ENCODE data around the gene PKD2L1.
"Not testable (repeated sequence)": the region's sequence is repeated elsewhere in the genome, so short reads cannot be mapped to it uniquely, and the experiment has no call there.

The PKD2L1 gene

GRCh38 chr10:100333661-100334440, 3.8 kb upstream of the PKD2L1 start:
- peak; percentile 32 to 49 (median 43) for DNase-seq

GRCh38 chr10:100333106-100333505, 3.1 kb upstream of the PKD2L1 start:
- no peak for DNase-seq

- DNase-seq: no peak
Measured at GRCh38 chr10:100328198-100328597, 1.8 kb downstream of the PKD2L1 start.

DNA sequence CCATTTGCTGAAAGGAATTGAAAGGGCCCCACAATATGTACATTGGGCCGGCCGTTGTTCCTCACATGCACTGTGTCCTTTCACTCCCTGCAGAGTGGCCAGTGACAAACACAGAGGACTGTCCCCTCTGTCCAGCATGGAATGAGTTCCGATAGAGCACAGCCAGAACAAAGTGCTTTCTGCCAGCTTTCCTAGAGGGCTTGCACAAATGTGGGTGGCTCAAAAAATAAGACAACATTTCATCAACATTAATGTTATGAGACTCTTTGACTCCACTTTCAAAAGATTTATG, 2.4 kb downstream of the PKD2L1 start:
- no peak for DNase-seq

- peak; percentile 81 to 87 (median 85) for DNase-seq
Measured at GRCh38 chr10:100327007-100327717, 2.9 kb downstream of the PKD2L1 start.

GRCh38 chr10:100325158-100325557, 4.9 kb downstream of the PKD2L1 start:
- no peak for DNase-seq

DNA sequence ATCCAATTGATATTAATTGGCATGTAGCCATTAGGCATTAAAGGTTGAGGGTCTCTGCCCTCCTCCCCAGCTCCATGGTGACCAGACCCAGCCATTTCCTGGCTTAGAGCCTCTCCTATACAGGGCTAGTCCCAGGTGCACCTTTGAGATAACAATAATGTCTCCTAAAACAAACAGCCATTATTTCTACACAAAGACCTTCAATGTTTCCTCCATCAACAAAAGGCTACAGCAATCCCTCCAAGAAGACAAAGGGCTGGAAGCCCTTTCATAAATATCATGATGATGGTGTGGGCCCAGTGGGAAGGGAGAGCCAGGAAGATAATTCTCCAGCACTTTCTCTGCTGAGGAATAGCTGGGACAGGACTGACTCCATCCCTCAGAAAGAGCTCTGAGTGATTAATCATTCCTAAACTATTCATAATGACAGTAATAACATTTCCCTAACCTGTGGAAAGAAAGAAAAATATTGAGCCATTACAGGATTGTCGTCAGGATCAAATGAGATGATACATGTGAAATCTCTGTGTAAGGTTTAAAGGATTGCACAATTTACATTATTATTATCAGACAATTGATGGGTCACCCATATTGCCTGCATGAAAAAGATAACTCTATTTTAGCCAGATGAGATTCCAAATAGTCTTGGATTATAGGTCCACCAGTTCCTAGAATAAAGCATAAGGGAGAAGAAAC, 10.2 kb downstream of the PKD2L1 start:
- DNase-seq: no peak

DNA sequence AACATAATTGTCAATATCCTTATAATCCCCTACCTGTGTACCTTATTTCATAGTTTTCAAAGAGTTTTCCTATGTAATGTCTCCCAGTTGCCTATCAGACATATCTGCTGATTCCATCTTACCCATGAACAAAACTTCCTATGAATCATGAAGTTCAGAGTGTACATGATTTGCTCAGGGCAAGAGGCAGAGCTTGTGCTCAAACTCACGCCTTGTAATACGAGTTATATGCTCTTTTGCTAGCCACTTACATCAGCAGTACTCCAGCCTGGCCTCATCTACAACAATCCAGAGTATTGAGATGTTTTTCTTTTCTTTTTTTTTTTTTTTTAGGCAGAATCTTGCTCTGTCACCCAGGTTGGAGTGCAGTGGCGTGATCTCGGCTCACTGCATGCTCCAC, 11.8 kb downstream of the PKD2L1 start:
- DNase-seq: no peak

- DNase-seq: no peak
Measured at GRCh38 chr10:100315615-100316014, 14.4 kb downstream of the PKD2L1 start.

DNA sequence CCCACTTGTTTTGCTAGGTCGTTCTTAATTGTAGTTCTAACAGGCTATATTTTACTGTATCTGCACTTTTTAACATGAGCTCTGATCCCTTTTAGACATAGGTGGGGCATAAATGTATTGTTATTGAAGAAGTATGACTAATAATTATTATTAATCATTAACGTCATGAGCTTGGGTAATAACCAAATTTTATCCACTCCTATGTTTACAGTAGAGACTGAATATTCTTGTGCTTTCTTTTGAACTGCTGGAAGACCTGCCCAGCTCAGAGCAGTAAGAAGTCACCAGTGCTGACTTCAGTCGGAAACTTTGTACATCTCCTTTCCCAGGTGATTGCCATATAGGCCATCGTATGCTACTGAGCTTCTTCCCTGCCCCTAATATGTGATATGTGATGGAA, 18.7 kb downstream of the PKD2L1 start:
- DNase-seq: no peak

GRCh38 chr10:100307684-100308083, 22.3 kb downstream of the PKD2L1 start:
- peak; percentile 75 to 81 (median 77) for DNase-seq

- no peak for DNase-seq
Measured at GRCh38 chr10:100306861-100307260, 23.2 kb downstream of the PKD2L1 start.

- no peak for DNase-seq
Measured at GRCh38 chr10:100304414-100304813, 25.6 kb downstream of the PKD2L1 start.

GRCh38 chr10:100303724-100304319, 26.2 kb downstream of the PKD2L1 start:
- peak; percentile 43 to 62 (median 52) for DNase-seq

GRCh38 chr10:100301123-100301522, 28.9 kb downstream of the PKD2L1 start:
- DNase-seq: not testable (repeated sequence)

- no peak for DNase-seq
Measured at GRCh38 chr10:100297242-100297641, 32.8 kb downstream of the PKD2L1 start.

- DNase-seq: no peak
Measured at GRCh38 chr10:100293066-100293465, 37.0 kb downstream of the PKD2L1 start.

- DNase-seq: peak; percentile 59 to 62 (median 59)
Measured at GRCh38 chr10:100292300-100292699, 37.7 kb downstream of the PKD2L1 start.

DNA sequence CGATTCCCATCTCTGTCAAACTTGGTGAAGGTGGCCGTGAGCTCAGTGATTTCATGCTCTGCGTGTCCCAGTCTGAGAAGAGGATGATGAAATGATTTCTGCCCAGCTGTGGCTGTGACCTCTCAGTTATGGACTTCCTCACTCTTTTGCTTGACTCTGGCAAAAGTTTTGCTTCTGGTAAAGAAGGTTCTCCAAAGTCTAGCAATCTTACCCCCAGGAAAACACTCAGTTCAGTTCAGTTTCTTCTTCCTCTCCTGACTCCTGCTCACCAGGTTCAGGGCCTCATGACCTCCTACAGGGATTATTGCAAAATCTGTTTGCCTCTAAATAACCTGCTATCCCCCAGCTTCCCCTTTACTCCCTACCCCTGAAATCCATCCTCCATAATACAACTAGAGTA, 38.7 kb downstream of the PKD2L1 start:
- DNase-seq: peak; percentile 70 to 72 (median 70)

DNA sequence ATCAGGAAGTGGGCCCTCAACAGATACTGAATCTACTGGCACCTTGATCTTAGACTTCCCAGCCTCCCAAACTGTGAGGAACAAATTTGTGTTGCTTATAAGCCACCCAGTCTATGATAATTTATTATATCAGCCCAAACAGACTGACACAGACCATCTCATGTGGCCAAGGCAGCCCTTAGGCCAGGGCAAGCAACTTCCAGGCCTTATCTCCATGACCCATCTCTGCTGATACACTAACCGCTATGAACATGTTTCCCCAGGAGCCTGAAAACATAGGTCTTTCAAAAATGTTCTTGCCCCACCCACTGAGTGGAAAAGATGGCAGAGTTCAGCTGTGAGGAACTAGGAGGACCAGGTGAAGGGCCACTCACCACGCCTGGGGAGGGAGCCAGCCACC, 40.4 kb downstream of the PKD2L1 start:
- DNase-seq: no peak

- DNase-seq: no peak
Measured at GRCh38 chr10:100288196-100288595, 41.8 kb downstream of the PKD2L1 start.

DNA sequence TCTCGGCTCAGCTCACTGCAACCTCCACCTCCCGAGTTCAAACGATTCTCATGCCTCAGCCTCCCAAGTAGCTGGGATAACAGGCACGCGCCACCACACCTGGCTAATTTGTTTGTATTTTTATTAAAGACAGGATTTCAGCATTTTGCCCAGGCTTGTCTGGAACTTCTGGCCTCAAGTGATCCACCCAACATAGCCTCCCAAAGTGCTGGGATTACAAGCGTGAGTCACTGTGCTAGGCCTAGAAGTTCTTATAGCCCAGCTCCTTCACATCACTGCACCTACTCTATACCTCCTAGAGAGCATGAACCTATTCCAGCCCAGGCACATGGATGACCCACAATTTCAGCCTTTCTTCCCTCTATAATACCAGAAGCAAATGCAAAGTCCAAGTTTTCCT, 42.3 kb downstream of the PKD2L1 start:
- DNase-seq: no peak

Measured in suppressor macrophage treated with lipopolysaccharide for 1 hour (primary cell).